Measurements from ENCODE around the gene IL3. TPM values are rescaled to one million over a fixed set of nuclear protein-coding genes. Genes with fewer than 3 reads are reported as not detected.

The IL3 gene
- total and polyA plus RNA-seq, 2 of the 4 experiments (the other 2 are of a cell fraction): not detected

GRCh38 chr5:132054697-132055440, 5.6 kb upstream of the IL3 start:
- no peak overlapping the region for H2AFZ ChIP-seq (replicated peaks; ENCODE audit: low read length, poor library complexity)
- no peak overlapping the region for H3K27ac ChIP-seq (ENCODE audit: insufficient read depth, low read length)
- TF ChIP-seq, protein P1, sequence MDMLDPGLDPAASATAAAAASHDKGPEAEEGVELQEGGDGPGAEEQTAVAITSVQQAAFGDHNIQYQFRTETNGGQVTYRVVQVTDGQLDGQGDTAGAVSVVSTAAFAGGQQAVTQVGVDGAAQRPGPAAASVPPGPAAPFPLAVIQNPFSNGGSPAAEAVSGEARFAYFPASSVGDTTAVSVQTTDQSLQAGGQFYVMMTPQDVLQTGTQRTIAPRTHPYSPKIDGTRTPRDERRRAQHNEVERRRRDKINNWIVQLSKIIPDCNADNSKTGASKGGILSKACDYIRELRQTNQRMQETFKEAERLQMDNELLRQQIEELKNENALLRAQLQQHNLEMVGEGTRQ (IDR thresholded peaks at IDR 0.05; ENCODE audit: low read depth, low read length): no peak
- TF ChIP-seq RCOR1 (IDR thresholded peaks at IDR 0.05; ENCODE audit: insufficient replicate concordance, low read length) (no peak), MAZ (IDR thresholded peaks at IDR 0.05; ENCODE audit: borderline replicate concordance, low read depth, low read length) (no peak), RFX5 (IDR thresholded peaks at IDR 0.05; ENCODE audit: low read depth, low read length) (no peak), MXI1 (IDR thresholded peaks at IDR 0.05; ENCODE audit: borderline replicate concordance, low read depth, low read length) (no peak), MAFK (IDR thresholded peaks at IDR 0.05; ENCODE audit: low read depth, low read length) (no peak), SMC3 (IDR thresholded peaks at IDR 0.05; ENCODE audit: low read depth, low read length) (no peak), CHD1 (IDR thresholded peaks at IDR 0.05; ENCODE audit: low read depth, low read length) (no peak), POLR2A (IDR thresholded peaks at IDR 0.05; ENCODE audit: low read depth, low read length) (no peak), FOS (IDR thresholded peaks at IDR 0.05; ENCODE audit: low read depth, low read length) (no peak)
- TF ChIP-seq, protein P2, sequence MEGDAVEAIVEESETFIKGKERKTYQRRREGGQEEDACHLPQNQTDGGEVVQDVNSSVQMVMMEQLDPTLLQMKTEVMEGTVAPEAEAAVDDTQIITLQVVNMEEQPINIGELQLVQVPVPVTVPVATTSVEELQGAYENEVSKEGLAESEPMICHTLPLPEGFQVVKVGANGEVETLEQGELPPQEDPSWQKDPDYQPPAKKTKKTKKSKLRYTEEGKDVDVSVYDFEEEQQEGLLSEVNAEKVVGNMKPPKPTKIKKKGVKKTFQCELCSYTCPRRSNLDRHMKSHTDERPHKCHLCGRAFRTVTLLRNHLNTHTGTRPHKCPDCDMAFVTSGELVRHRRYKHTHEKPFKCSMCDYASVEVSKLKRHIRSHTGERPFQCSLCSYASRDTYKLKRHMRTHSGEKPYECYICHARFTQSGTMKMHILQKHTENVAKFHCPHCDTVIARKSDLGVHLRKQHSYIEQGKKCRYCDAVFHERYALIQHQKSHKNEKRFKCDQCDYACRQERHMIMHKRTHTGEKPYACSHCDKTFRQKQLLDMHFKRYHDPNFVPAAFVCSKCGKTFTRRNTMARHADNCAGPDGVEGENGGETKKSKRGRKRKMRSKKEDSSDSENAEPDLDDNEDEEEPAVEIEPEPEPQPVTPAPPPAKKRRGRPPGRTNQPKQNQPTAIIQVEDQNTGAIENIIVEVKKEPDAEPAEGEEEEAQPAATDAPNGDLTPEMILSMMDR (conservative IDR thresholded peaks at IDR 0.05; ENCODE audit: low read depth, low read length): no peak
- TF ChIP-seq, protein P3, sequence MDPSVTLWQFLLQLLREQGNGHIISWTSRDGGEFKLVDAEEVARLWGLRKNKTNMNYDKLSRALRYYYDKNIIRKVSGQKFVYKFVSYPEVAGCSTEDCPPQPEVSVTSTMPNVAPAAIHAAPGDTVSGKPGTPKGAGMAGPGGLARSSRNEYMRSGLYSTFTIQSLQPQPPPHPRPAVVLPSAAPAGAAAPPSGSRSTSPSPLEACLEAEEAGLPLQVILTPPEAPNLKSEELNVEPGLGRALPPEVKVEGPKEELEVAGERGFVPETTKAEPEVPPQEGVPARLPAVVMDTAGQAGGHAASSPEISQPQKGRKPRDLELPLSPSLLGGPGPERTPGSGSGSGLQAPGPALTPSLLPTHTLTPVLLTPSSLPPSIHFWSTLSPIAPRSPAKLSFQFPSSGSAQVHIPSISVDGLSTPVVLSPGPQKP (IDR thresholded peaks at IDR 0.05; ENCODE audit: borderline replicate concordance, low read depth, low read length): no peak
- no peak overlapping the region for H4K8ac ChIP-seq (ENCODE audit: low read depth in 2 of 2, low read length in 2 of 2)
- no peaks in the 10 kb centered on the region for H3K36me3 ChIP-seq (ENCODE audit: control insufficient read depth, insufficient read depth, low read length)
- no peaks in the 10 kb centered on the region for H3K79me1 ChIP-seq (ENCODE audit: low read depth in 1 of 2, low read length in 2 of 2)
- POLR2A ChIA-PET (ENCODE audit: unreplicated experiment): no interaction called here
- no peak overlapping the region for H3K18ac ChIP-seq (ENCODE audit: low read depth, low read length)
- H3K4ac ChIP-seq (ENCODE audit: low read depth, low read length): no peak overlapping the region
- H2BK5ac ChIP-seq (ENCODE audit: low read depth, low read length, poor library complexity, severe bottlenecking): no peak overlapping the region
- BruUV-seq (replicated peaks): no TSS peak
- DNase-seq: no peak
- H2BK20ac ChIP-seq (ENCODE audit: low read depth, low read length): no peak overlapping the region
- no peaks in the 10 kb centered on the region for H3K9me3 ChIP-seq (ENCODE audit: control insufficient read depth, insufficient read depth, low read length)
- no peak overlapping the region for H3K9ac ChIP-seq (ENCODE audit: low read depth, low read length)
- in situ Hi-C loops (cut with MboI; ENCODE audit: low sequenced_read_pairs) (no loop called here), intact Hi-C loops (cut with micrococcal nuclease) (no loop called here), dilution Hi-C loops (cut with HindIII; ENCODE audit: low sequenced_read_pairs, unreplicated experiment) (no loop called here)
- H3K9me1 ChIP-seq (ENCODE audit: insufficient read depth, low read length): no peaks in the 10 kb centered on the region
- H4K5ac ChIP-seq (ENCODE audit: low read depth, low read length): no peak overlapping the region
- no peak overlapping the region for H3K14ac ChIP-seq (replicated peaks; ENCODE audit: low read depth, low read length)
- H3K4me2 ChIP-seq (ENCODE audit: low read depth, low read length): no peak overlapping the region
- peaks cover 48% of the 10 kb centered on the region for H3K27me3 ChIP-seq (ENCODE audit: control insufficient read depth, insufficient read depth, low read length)
- no peak overlapping the region for H2BK120ac ChIP-seq (ENCODE audit: low read depth, low read length)
- no peak overlapping the region for H4K91ac ChIP-seq (ENCODE audit: insufficient read depth, low read depth, low read length)
- H2BK15ac ChIP-seq (ENCODE audit: low read depth, low read length): no peak overlapping the region
- no peak overlapping the region for H3K23ac ChIP-seq (ENCODE audit: low read depth, low read length)
- no peaks in the 10 kb centered on the region for H3K4me1 ChIP-seq (ENCODE audit: control insufficient read depth, insufficient read depth, low read length)
- no peak for ATAC-seq (ENCODE audit: low read depth)
- no peak overlapping the region for H2AK9ac ChIP-seq (replicated peaks; ENCODE audit: low read depth, low read length, poor library complexity)
- H4K20me1 ChIP-seq (ENCODE audit: insufficient read depth, low read length): no peaks in the 10 kb centered on the region
- no peak overlapping the region for H3K56ac ChIP-seq (ENCODE audit: extremely low read depth, insufficient read depth, low read length)
- CTCF ChIA-PET: no interaction called here
- no CpG with 5 or more reads among the region's 9 CpGs for WGBS, 2 experiments (ENCODE audit: extremely low coverage in 2 of 2, insufficient read length in 1 of 2)
- H3K4me3 ChIP-seq (ENCODE audit: insufficient read depth, low read depth, low read length): no peak overlapping the region
- no peak overlapping the region for H2AK5ac ChIP-seq (ENCODE audit: low read depth, low read length)
